Body of pancreas (tissue), 4 donors: ENCODE measurements around the gene SESTD1. TPM values are rescaled to one million over a fixed set of nuclear protein-coding genes. Genes with fewer than 3 reads are reported as not detected.

Experiments
- ATAC-seq: fragments of 150-250 bp; one replicate; pipeline ENCODE4 v1.9.1; 2016
- DNase-seq, 4 donors: peaks; one replicate each; pipeline ENCODE4 v3.0.0-alpha.2; 2019
- H3K27ac ChIP-seq, 4 donors: fragments of 200-600 bp; sonication (generic); 1 replicate in 3 of 4; 2 replicates in 1 of 4; pipeline versions ENCODE4 v1.5.1 to v1.6.1; 2016 to 2019; ENCODE audit warnings: mild to moderate bottlenecking in 1 of 4, mixed read lengths in 1 of 4, moderate library complexity in 1 of 4
- H3K27me3 ChIP-seq, 2 donors: fragments of 200-600 bp; sonication (generic); one replicate each; pipeline ENCODE4 v1.6.0; 2016; ENCODE audit warnings: mild to moderate bottlenecking in 1 of 2
- H3K36me3 ChIP-seq, 2 donors: fragments of 200-600 bp; sonication (generic); replicated peaks in 1 of 2; 2 replicates each; pipeline ENCODE4 v1.5.1; 2016; ENCODE audit warnings: low read depth in 2 of 2; ENCODE audit not compliant: insufficient read depth in 1 of 2
- H3K4me1 ChIP-seq: fragments of 200-600 bp; sonication (generic); one replicate; pipeline ENCODE4 v1.6.0; 2016
- H3K4me3 ChIP-seq, 2 donors: fragments of 200-600 bp; sonication (generic); 1 replicate in 1 of 2; 2 replicates in 1 of 2; pipeline ENCODE4 v1.5.1; 2016 to 2019
- H3K9me3 ChIP-seq, 3 donors: fragments of 200-600 bp; sonication (generic); 1 replicate in 2 of 3; 2 replicates in 1 of 3; pipeline ENCODE4 v1.5.1; 2016
- CTCF ChIP-seq, 7 experiments: fragments of 450-650 bp in 4 of 7; fragments of 200-600 bp in 3 of 7; sonication (generic) in 3 of 7; IDR thresholded peaks; one replicate each; pipeline ENCODE4 v1.5.1; 2016 to 2019; ENCODE audit warnings: antibody characterized with exemption in 7 of 7
- POLR2A ChIP-seq, 3 donors: fragments of 450-650 bp; IDR thresholded peaks; one replicate each; pipeline ENCODE4 v1.6.1; 2016; ENCODE audit warnings: antibody characterized with exemption in 3 of 3, mild to moderate bottlenecking in 2 of 3
- WGBS, 2 donors: methylation state at CpG; one replicate each; pipeline ENCODE4 v1.1.5; 2017; 5-methylcytosine and 5-hydroxymethylcytosine counted together
- intact Hi-C: fragments of 100-400 bp; cut with DNase I; formaldehyde crosslinking; loops from one replicate; pipeline ENCODE4 v1.15.1; 2023
- total RNA-seq, 2 donors: library from RNA; depleted of rRNA; stranded (reverse); fragments of >200 nt; gene quantifications; one replicate each; pipeline ENCODE4 v1.1.0, GENCODE V29; 2016

The SESTD1 gene
- total RNA-seq, 2 donors from 2014 or later = 13.2 to 24.4 TPM

GRCh38 chr2:179170901-179171300 lies 93.7 kb downstream of the SESTD1 start:
- TF ChIP-seq POLR2A (IDR thresholded peaks at IDR 0.05) (no peak), CTCF (IDR thresholded peaks at IDR 0.05) (no peak)
- no peaks in the 10 kb centered on the region for H3K27me3 ChIP-seq
- DNase-seq (no peak), ATAC-seq (no peak)
- intact Hi-C loops = no loop called here
- no peaks in the 10 kb centered on the region for H3K36me3 ChIP-seq
- no peaks in the 10 kb centered on the region for H3K4me1 ChIP-seq
- no peaks in the 10 kb centered on the region for H3K9me3 ChIP-seq
- no peak overlapping the region for H3K27ac ChIP-seq
- no peak overlapping the region for H3K4me3 ChIP-seq
- WGBS, 2 donors = 85 to 89% methylated on average over 1 of the region's 1 CpG

GRCh38 chr2:179165356-179166000 lies 99.2 kb downstream of the SESTD1 start:
- TF ChIP-seq CTCF (IDR thresholded peaks at IDR 0.05) = no peak
- TF ChIP-seq POLR2A (IDR thresholded peaks at IDR 0.05) = no peak
- H3K27ac ChIP-seq = no peak overlapping the region
- H3K36me3 ChIP-seq = peaks cover 0 to 3% of the 10 kb centered on the region in 2 donors
- intact Hi-C loops = no loop called here
- no peaks in the 10 kb centered on the region for H3K27me3 ChIP-seq
- no peak overlapping the region for H3K4me3 ChIP-seq
- H3K4me1 ChIP-seq = no peaks in the 10 kb centered on the region
- no peaks in the 10 kb centered on the region for H3K9me3 ChIP-seq
- 91 to 100% methylated on average over 3 of the region's 3 CpGs for WGBS, 2 donors
- DNase-seq = no peak
- no peak for ATAC-seq

GRCh38 chr2:179141206-179141605 lies 123.4 kb downstream of the SESTD1 start:
- H3K27ac ChIP-seq = no peak overlapping the region
- 94 to 100% methylated on average over 1 of the region's 1 CpG for WGBS, 2 donors
- no peaks in the 10 kb centered on the region for H3K9me3 ChIP-seq
- H3K36me3 ChIP-seq = peaks cover 0 to 2% of the 10 kb centered on the region in 2 donors
- H3K4me3 ChIP-seq = no peak overlapping the region
- DNase-seq (no peak), ATAC-seq (no peak)
- intact Hi-C loops = no loop called here
- H3K27me3 ChIP-seq = no peaks in the 10 kb centered on the region
- no peaks in the 10 kb centered on the region for H3K4me1 ChIP-seq
- TF ChIP-seq POLR2A (IDR thresholded peaks at IDR 0.05) (no peak), CTCF (IDR thresholded peaks at IDR 0.05) (no peak)

- intact Hi-C loops = no loop called here
- TF ChIP-seq CTCF (IDR thresholded peaks at IDR 0.05) (no peak), POLR2A (IDR thresholded peaks at IDR 0.05) (no peak)
- DNase-seq = no peak
- no peak overlapping the region for H3K4me3 ChIP-seq
- no peaks in the 10 kb centered on the region for H3K9me3 ChIP-seq
- no peak for ATAC-seq
- no peaks in the 10 kb centered on the region for H3K27me3 ChIP-seq
- H3K4me1 ChIP-seq = no peaks in the 10 kb centered on the region
- WGBS, 2 donors = 89 to 92% methylated on average over 4 of the region's 4 CpGs
- H3K27ac ChIP-seq = no peak overlapping the region
- H3K36me3 ChIP-seq = peaks cover 0 to 2% of the 10 kb centered on the region in 2 donors
These were observed 124.1 kb downstream of the SESTD1 start for GRCh38 chr2:179140571-179140970.

- H3K27me3 ChIP-seq = no peaks in the 10 kb centered on the region
- H3K36me3 ChIP-seq = peaks cover 0 to 2% of the 10 kb centered on the region in 2 donors
- TF ChIP-seq POLR2A (IDR thresholded peaks at IDR 0.05) (no peak), CTCF (IDR thresholded peaks at IDR 0.05) (no peak)
- WGBS, 2 donors = 92 to 95% methylated on average over 4 of the region's 4 CpGs
- ATAC-seq = no peak
- DNase-seq = no peak
- no peaks in the 10 kb centered on the region for H3K4me1 ChIP-seq
- H3K4me3 ChIP-seq = no peak overlapping the region
- no peaks in the 10 kb centered on the region for H3K9me3 ChIP-seq
- H3K27ac ChIP-seq = no peak overlapping the region
- intact Hi-C loops = no loop called here
These were observed 125.1 kb downstream of the SESTD1 start for GRCh38 chr2:179139506-179139905.
